Mesendoderm (in vitro differentiated cells): ENCODE data around the gene RNF220.

Experiments used
- DNase-seq: peaks from one replicate; pipeline ENCODE4 v3.0.0; 2013
- H2AK5ac ChIP-seq: 2 replicates; pipeline ENCODE4 v1.6.1; 2013; ENCODE audit warnings: low read length, inconsistent platforms
- H2BK120ac ChIP-seq: 2 replicates; pipeline ENCODE4 v1.6.1; 2013; ENCODE audit warnings: low read depth, mild to moderate bottlenecking, low read length, moderate library complexity, mixed read lengths
- H2BK15ac ChIP-seq: replicated peaks from 2 replicates; pipeline ENCODE4 v1.6.1; 2013; ENCODE audit warnings: low read depth, mild to moderate bottlenecking, moderate library complexity
- H2BK5ac ChIP-seq: 2 replicates; pipeline ENCODE4 v1.6.1; 2013; ENCODE audit warnings: low read length, inconsistent platforms
- H3K18ac ChIP-seq: 2 replicates; pipeline ENCODE4 v1.6.1; 2013; ENCODE audit warnings: mild to moderate bottlenecking, low read length, mixed read lengths
- H3K23ac ChIP-seq: one replicate; pipeline ENCODE4 v1.6.1; 2013; ENCODE audit warnings: low read length
- H3K27ac ChIP-seq: 2 replicates; pipeline ENCODE4 v1.5.1; 2013; ENCODE audit warnings: low read depth, mild to moderate bottlenecking, inconsistent platforms, low read length, moderate library complexity
- H3K27me3 ChIP-seq: 2 replicates; pipeline ENCODE4 v1.6.1; 2013; ENCODE audit warnings: low read length, control low read depth, mild to moderate bottlenecking, inconsistent platforms; ENCODE audit not compliant: insufficient read depth, poor library complexity
- H3K36me3 ChIP-seq: 2 replicates; pipeline ENCODE4 v1.6.1; 2013; ENCODE audit warnings: low read length, inconsistent platforms; ENCODE audit not compliant: control insufficient read depth, insufficient read depth
- H3K4ac ChIP-seq: one replicate; pipeline ENCODE4 v1.6.1; 2013; ENCODE audit warnings: low read depth, mild to moderate bottlenecking, low read length, moderate library complexity
- H3K4me1 ChIP-seq: 2 replicates; pipeline ENCODE4 v1.6.1; 2013; ENCODE audit warnings: low read depth, low read length, inconsistent platforms; ENCODE audit not compliant: control insufficient read depth
- H3K4me2 ChIP-seq: 2 replicates; pipeline ENCODE4 v1.6.1; 2013; ENCODE audit warnings: low read length
- H3K4me3 ChIP-seq: 2 replicates; pipeline ENCODE4 v1.5.1; 2013; ENCODE audit warnings: mild to moderate bottlenecking, low read length
- H3K56ac ChIP-seq: one replicate; pipeline ENCODE4 v1.6.1; 2013; ENCODE audit warnings: low read length
- H3K79me1 ChIP-seq: 2 replicates; pipeline ENCODE4 v1.6.1; 2013; ENCODE audit warnings: low read length, inconsistent platforms
- H3K79me2 ChIP-seq: 2 replicates; pipeline ENCODE4 v1.6.1; 2013; ENCODE audit warnings: mild to moderate bottlenecking, low read length; ENCODE audit not compliant: control insufficient read depth, insufficient read depth
- H3K9ac ChIP-seq: 2 replicates; pipeline ENCODE4 v1.6.1; 2013; ENCODE audit warnings: low read length, inconsistent platforms
- H4K5ac ChIP-seq: one replicate; pipeline ENCODE4 v1.6.1; 2013; ENCODE audit warnings: low read length
- H4K8ac ChIP-seq: one replicate; pipeline ENCODE4 v1.6.1; 2013; ENCODE audit warnings: low read depth, mild to moderate bottlenecking, control low read depth, low read length, moderate library complexity
- WGBS: extraction: QIAGEN DNeasy Blood & Tissue Kit; methylation state at CpG from one replicate; pipeline ENCODE4 v1.1.7; 2013; ENCODE audit warnings: low lambda C conversion rate, missing lambda C conversion rate; ENCODE audit not compliant: insufficient coverage; ENCODE audit errors: extremely low coverage; 5-methylcytosine and 5-hydroxymethylcytosine counted together

Gene RNF220

DNA sequence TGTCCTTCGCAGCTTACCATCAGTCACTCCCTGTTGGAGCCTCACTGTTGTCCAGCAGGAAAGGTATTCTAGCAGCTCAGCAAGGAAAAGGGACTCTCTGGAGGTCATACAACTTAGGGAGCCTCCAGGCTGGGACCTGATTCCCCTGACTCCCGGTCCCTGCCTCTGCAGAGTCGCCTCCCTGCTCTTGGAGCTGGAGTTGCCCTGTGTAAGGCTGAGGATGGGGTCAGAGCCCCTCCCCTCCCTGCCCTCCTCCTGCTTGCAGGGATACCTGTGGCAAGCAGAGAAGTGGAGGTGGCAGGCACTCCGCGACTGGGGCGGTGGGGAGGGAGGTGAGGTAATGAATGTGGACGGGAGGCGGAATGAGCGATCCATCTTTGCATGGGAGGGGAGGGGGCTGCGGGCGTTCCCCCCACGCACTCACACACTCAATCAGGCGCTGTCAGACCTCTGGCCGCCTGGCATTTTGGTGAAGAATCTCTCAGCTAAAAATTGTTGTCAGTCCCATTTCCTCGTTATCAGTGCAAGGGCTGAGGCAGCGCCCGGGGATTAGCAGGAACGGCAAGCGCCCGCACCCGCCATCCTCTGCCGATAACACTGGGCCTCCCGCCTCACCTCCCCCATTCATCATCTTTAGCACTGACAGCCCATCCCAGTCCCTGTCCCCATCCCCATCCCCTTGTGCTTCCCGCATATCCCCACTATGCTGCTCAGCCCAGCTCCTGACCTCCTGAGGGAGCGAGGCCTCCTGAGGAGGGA lies 204.9 kb downstream of the RNF220 start:
- Histone ChIP-seq H3K56ac (peak overlapping the region; percentile 11), H3K4ac (no peak overlapping the region), H3K4me1 (no peaks in the 10 kb centered on the region), H2AK5ac (no peak overlapping the region), H4K8ac (no peak overlapping the region), H3K4me2 (no peak overlapping the region), H3K4me3 (no peak overlapping the region), H2BK15ac (no peak overlapping the region), H3K27ac (no peak overlapping the region), H3K18ac (no peak overlapping the region), H3K36me3 (no peaks in the 10 kb centered on the region), H3K23ac (no peak overlapping the region), H3K79me2 (no peaks in the 10 kb centered on the region), H2BK5ac (no peak overlapping the region), H3K79me1 (no peaks in the 10 kb centered on the region), H3K9ac (no peak overlapping the region), H3K27me3 (no peaks in the 10 kb centered on the region), H2BK120ac (no peak overlapping the region), H4K5ac (no peak overlapping the region)
- no CpG with 5 or more reads among the region's 25 CpGs for WGBS
- DNase-seq, result peak; percentile 52

DNA sequence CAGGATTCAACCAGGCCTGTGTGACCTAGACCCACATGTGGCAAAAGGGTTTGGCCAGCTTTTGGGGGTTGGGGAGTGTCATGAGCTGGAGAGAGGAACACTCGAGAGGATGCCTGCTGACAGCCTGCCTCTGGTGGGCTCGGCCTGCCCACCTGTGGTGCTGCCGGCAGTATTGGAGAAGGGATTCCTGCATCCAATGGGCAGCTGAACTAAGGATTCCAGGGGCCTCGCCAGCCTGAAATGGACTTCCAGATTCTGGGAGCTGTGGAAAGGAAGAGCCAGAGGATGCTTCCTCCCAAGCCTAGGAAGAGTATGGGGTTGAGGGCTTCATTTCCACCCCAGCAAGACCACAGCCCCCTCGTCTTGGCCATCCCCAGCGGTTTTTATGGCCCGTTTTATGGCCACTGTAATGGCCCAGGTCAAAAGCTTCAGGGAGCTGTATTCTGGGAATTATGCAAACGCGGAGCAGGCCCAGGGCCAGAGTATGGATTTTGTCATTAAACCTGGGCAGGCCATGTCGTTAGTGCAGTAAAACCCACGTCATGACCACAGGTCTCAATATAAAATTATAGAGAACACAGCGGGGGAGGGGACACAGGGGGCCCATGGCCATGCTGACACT lies 205.6 kb downstream of the RNF220 start:
- Histone ChIP-seq H3K4ac (no peak overlapping the region), H2BK15ac (no peak overlapping the region), H2AK5ac (no peak overlapping the region), H3K27me3 (no peaks in the 10 kb centered on the region), H3K27ac (no peak overlapping the region), H3K4me2 (no peak overlapping the region), H3K9ac (no peak overlapping the region), H3K23ac (no peak overlapping the region), H4K5ac (no peak overlapping the region), H3K4me3 (no peak overlapping the region), H3K4me1 (no peaks in the 10 kb centered on the region), H2BK120ac (no peak overlapping the region), H2BK5ac (no peak overlapping the region), H3K79me1 (no peaks in the 10 kb centered on the region), H3K79me2 (no peaks in the 10 kb centered on the region), H3K56ac (no peak overlapping the region), H3K36me3 (no peaks in the 10 kb centered on the region), H3K18ac (no peak overlapping the region), H4K8ac (no peak overlapping the region)
- DNase-seq, result no peak
- no CpG with 5 or more reads among the region's 12 CpGs for WGBS

DNA sequence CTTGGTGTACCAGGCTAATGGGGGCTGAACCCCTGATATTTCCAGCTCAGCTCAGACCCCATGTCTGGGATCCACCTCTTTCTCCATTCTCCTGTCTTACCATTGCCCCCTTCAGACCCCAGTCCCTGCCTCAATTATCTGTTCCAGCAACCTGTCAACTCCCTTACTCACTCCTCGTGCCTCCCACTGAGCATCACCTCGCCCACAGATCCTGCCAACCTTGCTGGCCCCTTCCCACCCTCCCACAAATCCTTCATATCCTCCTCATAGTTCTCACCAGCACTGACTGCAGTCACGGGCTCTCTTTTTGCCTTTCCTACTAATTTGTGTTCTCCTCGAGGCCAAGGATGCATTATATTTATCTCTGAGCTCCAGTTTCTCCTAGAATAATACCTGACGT lies 206.4 kb downstream of the RNF220 start:
- Histone ChIP-seq H3K36me3 (no peaks in the 10 kb centered on the region), H4K8ac (no peak overlapping the region), H3K23ac (no peak overlapping the region), H2BK5ac (no peak overlapping the region), H3K4me3 (no peak overlapping the region), H2BK120ac (no peak overlapping the region), H3K27ac (no peak overlapping the region), H3K4me1 (no peaks in the 10 kb centered on the region), H3K4me2 (no peak overlapping the region), H3K56ac (no peak overlapping the region), H3K4ac (no peak overlapping the region), H3K79me2 (no peaks in the 10 kb centered on the region), H3K27me3 (no peaks in the 10 kb centered on the region), H3K9ac (no peak overlapping the region), H3K79me1 (no peaks in the 10 kb centered on the region), H2BK15ac (no peak overlapping the region), H3K18ac (no peak overlapping the region), H2AK5ac (no peak overlapping the region), H4K5ac (no peak overlapping the region)
- no peak for DNase-seq
- no CpG with 5 or more reads among the region's 5 CpGs for WGBS

GRCh38 chr1:44611866-44612265 lies 206.8 kb downstream of the RNF220 start:
- Histone ChIP-seq H3K4me2 (no peak overlapping the region), H3K79me1 (no peaks in the 10 kb centered on the region)
- WGBS, result no CpG with 5 or more reads among the region's 4 CpGs

GRCh38 chr1:44613941-44614340 lies 208.9 kb downstream of the RNF220 start:
- Histone ChIP-seq H3K9ac (no peak overlapping the region), H3K27me3 (peaks cover 3% of the 10 kb centered on the region), H4K8ac (no peak overlapping the region), H3K23ac (no peak overlapping the region), H3K79me2 (no peaks in the 10 kb centered on the region), H3K56ac (no peak overlapping the region), H3K4me2 (no peak overlapping the region), H3K18ac (no peak overlapping the region), H3K79me1 (no peaks in the 10 kb centered on the region), H3K36me3 (no peaks in the 10 kb centered on the region), H3K4me1 (no peaks in the 10 kb centered on the region), H3K4me3 (no peak overlapping the region), H2AK5ac (no peak overlapping the region), H4K5ac (no peak overlapping the region), H2BK5ac (no peak overlapping the region), H2BK15ac (no peak overlapping the region), H2BK120ac (no peak overlapping the region), H3K4ac (no peak overlapping the region), H3K27ac (no peak overlapping the region)
- no CpG with 5 or more reads among the region's 6 CpGs for WGBS
- peak; percentile 45 for DNase-seq

More at GRCh38 chr1:44611866-44612265, 206.8 kb downstream of the RNF220 start:
- Histone ChIP-seq H3K36me3 (no peaks in the 10 kb centered on the region), H3K9ac (no peak overlapping the region), H3K23ac (no peak overlapping the region), H3K4me3 (no peak overlapping the region), H2BK120ac (no peak overlapping the region), H3K27me3 (peaks cover 2% of the 10 kb centered on the region), H3K18ac (no peak overlapping the region), H4K5ac (no peak overlapping the region), H4K8ac (no peak overlapping the region), H3K79me2 (no peaks in the 10 kb centered on the region), H2BK15ac (no peak overlapping the region), H3K4ac (no peak overlapping the region), H3K27ac (no peak overlapping the region), H2BK5ac (no peak overlapping the region), H3K56ac (no peak overlapping the region), H2AK5ac (no peak overlapping the region), H3K4me1 (no peaks in the 10 kb centered on the region)
- no peak for DNase-seq
